Caco-2 (cell line): ENCODE data around the gene RPS27L. TPM values are rescaled to one million over a fixed set of nuclear protein-coding genes. Genes with fewer than 3 reads are reported as not detected.

Experiments
- BruUV-seq: library from RNA; stranded (reverse); fragments of 400-500 nt; replicated peaks from 2 replicates; lab custom pipeline; 2021; lab: Mats Ljungman, UMichigan
- CTCF ChIA-PET: fragments of 300-600 bp; sonication (Branson Sonifier 250); formaldehyde crosslinking; loops from one replicate; lab custom pipeline; 2022; ENCODE audit warnings: antibody characterized with exemption; lab: Charles Lee
- POLR2A ChIA-PET: fragments of 300-600 bp; sonication (Branson Sonifier 250); formaldehyde crosslinking; loops from one replicate; lab custom pipeline; 2022; ENCODE audit warnings: antibody characterized with exemption; lab: Charles Lee
- DNase-seq, 2 experiments: peaks; one replicate each; pipeline versions ENCODE4 v3.0.0 to v3.0.0-alpha.2; 2020 to 2022
- H3K27me3 ChIP-seq: replicated peaks from 2 replicates; pipeline ENCODE4 v1.6.0; 2011; ENCODE audit warnings: low read length; ENCODE audit not compliant: control insufficient read depth, insufficient read depth
- H3K36me3 ChIP-seq: 2 replicates; pipeline ENCODE4 v1.5.1; 2011; ENCODE audit warnings: low read length; ENCODE audit not compliant: control insufficient read depth, insufficient read depth
- H3K4me1 ChIP-seq: fragments of 250-450 bp; sonication (Bioruptor Pico); 2 replicates; pipeline ENCODE4 v1.5.1; 2020; ENCODE audit warnings: mild to moderate bottlenecking
- H3K4me3 ChIP-seq: 2 replicates; pipeline ENCODE4 v1.5.1; 2011; ENCODE audit warnings: low read depth, mild to moderate bottlenecking, control low read depth, low read length
- H3K9me3 ChIP-seq: fragments of 250-450 bp; sonication (Bioruptor Pico); 2 replicates; pipeline ENCODE4 v1.5.1; 2020; ENCODE audit warnings: mild to moderate bottlenecking, moderate library complexity
- H3K27ac Mint-ChIP-seq: one replicate; pipeline ENCODE4 v1.8.0; 2022; ENCODE audit warnings: mixed read lengths; ENCODE audit not compliant: unreplicated experiment
- H3K27me3 Mint-ChIP-seq: one replicate; pipeline ENCODE4 v1.8.0; 2022; ENCODE audit warnings: mixed read lengths; ENCODE audit not compliant: insufficient read depth, unreplicated experiment
- H3K36me3 Mint-ChIP-seq: one replicate; pipeline ENCODE4 v1.8.0; 2022; ENCODE audit warnings: mild to moderate bottlenecking, mixed read lengths; ENCODE audit not compliant: insufficient read depth, unreplicated experiment
- H3K4me1 Mint-ChIP-seq: one replicate; pipeline ENCODE4 v1.8.0; 2022; ENCODE audit warnings: low read depth, mixed read lengths; ENCODE audit not compliant: unreplicated experiment
- H3K4me3 Mint-ChIP-seq: one replicate; pipeline ENCODE4 v1.8.0; 2022; ENCODE audit warnings: mild to moderate bottlenecking, moderate library complexity, mixed read lengths; ENCODE audit not compliant: unreplicated experiment
- H3K9me3 Mint-ChIP-seq: one replicate; pipeline ENCODE4 v1.8.0; 2022; ENCODE audit warnings: mixed read lengths; ENCODE audit not compliant: unreplicated experiment
- intact Hi-C: fragments of 100-400 bp; cut with micrococcal nuclease; formaldehyde crosslinking; loops from one replicate; pipeline ENCODE4 v1.10.0; 2022; ENCODE audit not compliant: unreplicated experiment
- total RNA-seq: library from RNA; stranded (reverse); gene quantifications from 2 replicates; pipeline ENCODE4 v1.2.3, GENCODE V29; 2022
- TF ChIP-seq, protein P1 (sequence below), 2 experiments: fragments of 200-600 bp in 1 of 2; IDR thresholded peaks; 1 replicate in 1 of 2; 2 replicates in 1 of 2; pipeline versions ENCODE4 v1.5.1 to v1.8.0; 2011 to 2022; ENCODE audit warnings: antibody characterized with exemption in 1 of 2, control low read depth in 1 of 2, inconsistent platforms in 1 of 2, low read depth in 1 of 2, low read length in 1 of 2, mild to moderate bottlenecking in 1 of 2, moderate library complexity in 1 of 2; ENCODE audit not compliant: insufficient read depth in 1 of 2, severe bottlenecking in 1 of 2, unreplicated experiment in 1 of 2

Gene RPS27L
- total RNA-seq, 1 experiment from 2014 or later, result 73.0 TPM

DNA sequence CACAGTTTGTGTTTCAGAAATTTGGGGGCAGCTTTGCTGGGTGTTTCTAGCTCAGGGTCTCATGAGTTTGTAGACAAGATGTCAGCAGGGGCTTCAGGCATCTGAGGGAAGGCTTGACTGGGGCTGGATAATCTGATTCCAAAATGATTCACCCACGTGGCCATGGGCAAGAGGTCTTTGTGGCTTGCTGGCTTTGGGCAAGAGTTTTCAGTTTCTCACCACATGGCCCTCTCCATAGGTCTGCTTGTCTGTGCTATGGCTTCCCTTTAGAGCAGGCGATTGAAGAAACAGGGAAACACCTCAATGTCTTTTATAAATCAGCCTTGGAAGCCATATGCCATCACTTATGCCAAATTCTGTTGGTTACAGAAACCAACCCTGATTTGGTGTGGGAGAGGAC is 11.9 kb downstream of the RPS27L start:
- CTCF ChIA-PET, result no interaction called here
- H3K27ac Mint-ChIP-seq, result no peak overlapping the region
- BruUV-seq, result no TSS peak
- POLR2A ChIA-PET, result no interaction called here
- H3K9me3 Mint-ChIP-seq, result no peaks in the 10 kb centered on the region
- Histone ChIP-seq H3K4me1 (no peaks in the 10 kb centered on the region), H3K4me3 (no peak overlapping the region), H3K9me3 (no peaks in the 10 kb centered on the region), H3K27me3 (no peaks in the 10 kb centered on the region), H3K36me3 (no peaks in the 10 kb centered on the region)
- H3K27me3 Mint-ChIP-seq, result no peaks in the 10 kb centered on the region
- TF ChIP-seq, protein P1, sequence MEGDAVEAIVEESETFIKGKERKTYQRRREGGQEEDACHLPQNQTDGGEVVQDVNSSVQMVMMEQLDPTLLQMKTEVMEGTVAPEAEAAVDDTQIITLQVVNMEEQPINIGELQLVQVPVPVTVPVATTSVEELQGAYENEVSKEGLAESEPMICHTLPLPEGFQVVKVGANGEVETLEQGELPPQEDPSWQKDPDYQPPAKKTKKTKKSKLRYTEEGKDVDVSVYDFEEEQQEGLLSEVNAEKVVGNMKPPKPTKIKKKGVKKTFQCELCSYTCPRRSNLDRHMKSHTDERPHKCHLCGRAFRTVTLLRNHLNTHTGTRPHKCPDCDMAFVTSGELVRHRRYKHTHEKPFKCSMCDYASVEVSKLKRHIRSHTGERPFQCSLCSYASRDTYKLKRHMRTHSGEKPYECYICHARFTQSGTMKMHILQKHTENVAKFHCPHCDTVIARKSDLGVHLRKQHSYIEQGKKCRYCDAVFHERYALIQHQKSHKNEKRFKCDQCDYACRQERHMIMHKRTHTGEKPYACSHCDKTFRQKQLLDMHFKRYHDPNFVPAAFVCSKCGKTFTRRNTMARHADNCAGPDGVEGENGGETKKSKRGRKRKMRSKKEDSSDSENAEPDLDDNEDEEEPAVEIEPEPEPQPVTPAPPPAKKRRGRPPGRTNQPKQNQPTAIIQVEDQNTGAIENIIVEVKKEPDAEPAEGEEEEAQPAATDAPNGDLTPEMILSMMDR (IDR thresholded peaks at IDR 0.05; ENCODE audit: insufficient read depth in 1 of 2, low read depth in 1 of 2, low read length in 1 of 2, severe bottlenecking in 1 of 2, unreplicated experiment in 1 of 2), result no peak
- H3K4me3 Mint-ChIP-seq, result no peak overlapping the region
- H3K4me1 Mint-ChIP-seq, result no peaks in the 10 kb centered on the region
- intact Hi-C loops, result no loop called here
- DNase-seq, result no peak
- no peaks in the 10 kb centered on the region for H3K36me3 Mint-ChIP-seq

DNA sequence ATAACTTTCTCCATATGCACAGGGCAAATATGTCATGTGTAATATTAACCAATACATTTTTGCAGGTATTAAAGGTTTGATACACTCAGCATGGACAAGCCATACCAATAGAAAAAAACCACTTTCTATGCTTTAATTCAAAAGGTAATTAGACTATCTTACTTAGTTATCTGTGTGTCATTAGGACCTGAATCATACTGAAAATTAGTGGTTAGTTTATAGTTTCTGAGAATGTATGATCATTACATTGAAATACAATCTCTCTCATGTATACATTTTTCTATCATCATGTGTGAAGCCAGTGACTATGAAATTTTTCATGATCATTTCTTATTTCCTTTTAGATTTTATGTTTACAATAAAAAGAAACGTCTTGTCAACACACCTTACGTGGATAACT is 16.3 kb downstream of the RPS27L start:
- H3K4me3 Mint-ChIP-seq, result no peak overlapping the region
- no peaks in the 10 kb centered on the region for H3K36me3 Mint-ChIP-seq
- no peak overlapping the region for H3K27ac Mint-ChIP-seq
- Histone ChIP-seq H3K9me3 (no peaks in the 10 kb centered on the region), H3K36me3 (no peaks in the 10 kb centered on the region), H3K4me1 (no peaks in the 10 kb centered on the region), H3K4me3 (no peak overlapping the region), H3K27me3 (no peaks in the 10 kb centered on the region)
- no peak for DNase-seq
- ChIA-PET CTCF (no interaction called here), POLR2A (no interaction called here)
- no peaks in the 10 kb centered on the region for H3K4me1 Mint-ChIP-seq
- intact Hi-C loops, result no loop called here
- TF ChIP-seq, protein P1 (IDR thresholded peaks at IDR 0.05; ENCODE audit: insufficient read depth in 1 of 2, low read depth in 1 of 2, low read length in 1 of 2, severe bottlenecking in 1 of 2, unreplicated experiment in 1 of 2), result no peak
- H3K27me3 Mint-ChIP-seq, result no peaks in the 10 kb centered on the region
- no TSS peak for BruUV-seq
- no peaks in the 10 kb centered on the region for H3K9me3 Mint-ChIP-seq

DNA sequence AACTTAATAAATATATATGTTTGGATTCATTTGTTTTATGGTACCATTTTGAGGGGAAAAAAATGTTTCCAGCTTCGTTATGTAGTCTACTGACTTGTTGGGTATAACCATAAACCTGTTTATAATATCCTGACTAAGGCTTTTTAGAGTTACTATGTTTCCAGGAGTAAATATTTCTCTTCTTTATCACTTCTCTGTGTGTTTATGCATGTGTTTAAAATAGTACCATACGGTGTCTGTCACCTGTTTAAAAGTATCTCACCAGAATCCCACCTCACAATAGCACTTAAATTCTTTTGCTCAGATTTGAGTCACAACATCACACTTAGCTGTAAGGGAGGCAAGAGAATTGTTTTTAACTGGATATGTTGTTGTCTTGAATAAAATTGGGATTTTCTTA is 20.5 kb downstream of the RPS27L start:
- ChIA-PET POLR2A (no interaction called here), CTCF (no interaction called here)
- Histone ChIP-seq H3K4me1 (no peaks in the 10 kb centered on the region), H3K36me3 (no peaks in the 10 kb centered on the region), H3K27me3 (no peaks in the 10 kb centered on the region), H3K9me3 (no peaks in the 10 kb centered on the region), H3K4me3 (no peak overlapping the region)
- no TSS peak for BruUV-seq
- Mint-ChIP-seq H3K27me3 (no peaks in the 10 kb centered on the region), H3K4me1 (no peaks in the 10 kb centered on the region), H3K9me3 (no peaks in the 10 kb centered on the region), H3K27ac (no peak overlapping the region), H3K4me3 (no peak overlapping the region), H3K36me3 (no peaks in the 10 kb centered on the region)
- no peak for DNase-seq
- intact Hi-C loops, result no loop called here
- TF ChIP-seq, protein P1 (IDR thresholded peaks at IDR 0.05; ENCODE audit: insufficient read depth in 1 of 2, low read depth in 1 of 2, low read length in 1 of 2, severe bottlenecking in 1 of 2, unreplicated experiment in 1 of 2), result no peak
